Right atrium auricular region (tissue), 2 donors: Measurements from ENCODE around the gene F5. TPM values are rescaled to one million over a fixed set of nuclear protein-coding genes. Genes with fewer than 3 reads are reported as not detected.
A peak's percentile ranks its signal among the peaks of the same experiment; 100 is the strongest.
"Not testable (repeated sequence)": the region's sequence is repeated elsewhere in the genome, so short reads cannot be mapped to it uniquely, and the experiment has no call there.

Experiments used
- DNase-seq: peaks from one replicate; pipeline ENCODE4 v3.0.0-alpha.2; 2019; ENCODE audit warnings: low spot score
- H3K27ac ChIP-seq, 2 donors: fragments of 200-600 bp; sonication (generic); 1 replicate in 1 of 2; 2 replicates in 1 of 2; pipeline ENCODE4 v1.5.1; 2016 to 2019
- H3K27me3 ChIP-seq, 2 donors: fragments of 200-600 bp; sonication (generic); one replicate each; pipeline versions ENCODE4 v1.5.1 to v1.6.0; 2017 to 2019
- H3K36me3 ChIP-seq: fragments of 200-600 bp; sonication (generic); one replicate; pipeline ENCODE4 v1.5.1; 2016
- H3K4me1 ChIP-seq, 2 donors: fragments of 200-600 bp; sonication (generic); one replicate each; pipeline versions ENCODE4 v1.5.1 to v1.6.0; 2017 to 2019
- H3K4me3 ChIP-seq, 2 donors: fragments of 200-600 bp; sonication (generic); 1 replicate in 1 of 2; 2 replicates in 1 of 2; pipeline ENCODE4 v1.5.1; 2017 to 2019; ENCODE audit warnings: mild to moderate bottlenecking in 1 of 2, moderate library complexity in 1 of 2
- H3K9me3 ChIP-seq, 2 donors: fragments of 200-600 bp; sonication (generic); one replicate each; pipeline ENCODE4 v1.5.1; 2019
- total RNA-seq, 2 donors: library from RNA; depleted of rRNA; stranded (reverse); fragments of >200 nt; gene quantifications; one replicate each; pipeline ENCODE4 v1.1.0, GENCODE V29; 2016
- TF ChIP-seq, protein P1 (sequence below), 2 donors: fragments of 200-600 bp; sonication (generic); IDR thresholded peaks; one replicate each; pipeline ENCODE4 v1.5.1; 2019; ENCODE audit warnings: antibody characterized with exemption in 2 of 2

Gene F5
- total RNA-seq, 2 donors from 2014 or later = 4.9 to 55.5 TPM

DNA sequence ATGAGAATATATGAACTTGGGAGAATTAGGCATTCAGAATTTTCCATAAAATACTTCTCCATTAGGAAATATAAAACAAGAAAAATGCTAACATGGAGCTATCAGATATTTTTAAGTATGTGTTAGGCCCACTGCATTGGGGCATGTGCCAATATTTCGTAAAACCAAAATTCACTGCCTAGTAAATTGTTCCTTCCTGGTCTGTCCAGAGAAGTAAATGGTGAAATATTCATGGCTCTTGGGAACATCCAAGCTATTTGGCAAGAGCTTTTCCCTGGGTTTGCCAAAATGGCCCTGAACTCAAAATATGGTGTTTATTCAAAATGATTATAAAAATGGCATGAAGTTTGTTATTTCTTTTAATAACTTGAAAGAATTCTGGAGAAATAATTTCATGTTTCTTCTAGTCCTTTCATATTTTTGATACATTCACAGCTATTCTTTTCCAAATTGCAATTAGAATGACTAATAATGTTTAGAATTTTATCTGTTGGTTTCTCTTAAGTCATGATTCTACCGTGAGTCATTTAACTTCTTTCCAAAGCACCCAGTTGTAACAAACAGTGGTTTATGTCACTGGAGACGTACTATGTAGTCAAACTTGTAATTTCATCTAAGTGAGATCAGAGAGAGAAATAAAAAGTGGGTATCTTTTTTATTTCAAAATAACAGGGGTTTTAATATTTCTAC lies 74.8 kb downstream of the F5 start:
- Histone ChIP-seq H3K27me3 (no peaks in the 10 kb centered on the region), H3K4me1 (peaks cover 0 to 13% of the 10 kb centered on the region in 2 donors), H3K36me3 (no peaks in the 10 kb centered on the region), H3K9me3 (no peaks in the 10 kb centered on the region), H3K4me3 (no peak overlapping the region), H3K27ac (peak overlapping the region; percentile 61 to 76)
- TF ChIP-seq, protein P1, sequence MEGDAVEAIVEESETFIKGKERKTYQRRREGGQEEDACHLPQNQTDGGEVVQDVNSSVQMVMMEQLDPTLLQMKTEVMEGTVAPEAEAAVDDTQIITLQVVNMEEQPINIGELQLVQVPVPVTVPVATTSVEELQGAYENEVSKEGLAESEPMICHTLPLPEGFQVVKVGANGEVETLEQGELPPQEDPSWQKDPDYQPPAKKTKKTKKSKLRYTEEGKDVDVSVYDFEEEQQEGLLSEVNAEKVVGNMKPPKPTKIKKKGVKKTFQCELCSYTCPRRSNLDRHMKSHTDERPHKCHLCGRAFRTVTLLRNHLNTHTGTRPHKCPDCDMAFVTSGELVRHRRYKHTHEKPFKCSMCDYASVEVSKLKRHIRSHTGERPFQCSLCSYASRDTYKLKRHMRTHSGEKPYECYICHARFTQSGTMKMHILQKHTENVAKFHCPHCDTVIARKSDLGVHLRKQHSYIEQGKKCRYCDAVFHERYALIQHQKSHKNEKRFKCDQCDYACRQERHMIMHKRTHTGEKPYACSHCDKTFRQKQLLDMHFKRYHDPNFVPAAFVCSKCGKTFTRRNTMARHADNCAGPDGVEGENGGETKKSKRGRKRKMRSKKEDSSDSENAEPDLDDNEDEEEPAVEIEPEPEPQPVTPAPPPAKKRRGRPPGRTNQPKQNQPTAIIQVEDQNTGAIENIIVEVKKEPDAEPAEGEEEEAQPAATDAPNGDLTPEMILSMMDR (IDR thresholded peaks at IDR 0.05) = no peak
- DNase-seq = peak; percentile 70

DNA sequence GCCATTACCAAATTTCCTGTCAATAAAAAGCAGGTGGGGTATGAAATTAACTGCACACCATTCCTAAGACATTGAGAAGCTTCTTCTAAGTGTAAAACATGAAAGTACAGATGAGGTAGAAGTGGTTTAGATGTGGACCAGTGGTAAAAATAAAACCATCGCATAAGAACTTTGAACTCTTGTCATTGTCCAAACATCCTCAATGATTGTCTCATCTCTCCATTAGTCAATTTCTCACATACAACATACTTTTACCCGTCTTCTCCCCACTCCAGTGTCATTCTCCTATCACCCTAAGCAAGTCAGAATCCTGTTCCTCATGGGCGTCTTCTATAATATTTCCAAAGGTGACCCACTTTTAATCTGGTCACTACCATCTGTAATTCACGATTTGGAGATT lies 76.2 kb downstream of the F5 start:
- Histone ChIP-seq H3K4me1 (peaks cover 0 to 13% of the 10 kb centered on the region in 2 donors), H3K9me3 (no peaks in the 10 kb centered on the region), H3K27me3 (no peaks in the 10 kb centered on the region), H3K27ac (no peak overlapping the region), H3K4me3 (no peak overlapping the region), H3K36me3 (no peaks in the 10 kb centered on the region)
- TF ChIP-seq, protein P1 (IDR thresholded peaks at IDR 0.05) = no peak
- no peak for DNase-seq

DNA sequence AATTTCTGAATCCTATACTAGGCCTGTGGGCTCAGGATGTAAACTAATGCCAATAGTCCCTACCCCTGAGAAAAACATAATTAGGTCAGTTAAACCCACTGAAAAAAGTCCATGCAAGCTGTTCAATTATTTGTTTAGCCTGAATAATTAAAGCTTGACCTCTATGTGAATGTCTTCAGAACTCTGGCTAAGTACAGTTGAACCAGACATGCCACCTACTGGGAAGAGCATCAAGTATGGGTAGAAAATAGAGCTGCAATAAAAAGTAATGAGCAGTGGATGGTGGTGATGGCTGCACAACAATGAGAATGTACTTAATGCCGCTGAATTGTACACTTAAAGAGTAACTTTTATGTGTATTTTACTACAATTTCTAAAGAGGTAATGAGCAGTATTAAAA lies 76.9 kb downstream of the F5 start:
- H3K27ac ChIP-seq = no peak overlapping the region
- no peaks in the 10 kb centered on the region for H3K9me3 ChIP-seq
- TF ChIP-seq, protein P1 (IDR thresholded peaks at IDR 0.05) = peak in 1 of 2 donors; percentile 38
- H3K36me3 ChIP-seq = no peaks in the 10 kb centered on the region
- no peak for DNase-seq
- peaks cover 0 to 13% of the 10 kb centered on the region in 2 donors for H3K4me1 ChIP-seq
- H3K27me3 ChIP-seq = no peaks in the 10 kb centered on the region
- H3K4me3 ChIP-seq = no peak overlapping the region

DNA sequence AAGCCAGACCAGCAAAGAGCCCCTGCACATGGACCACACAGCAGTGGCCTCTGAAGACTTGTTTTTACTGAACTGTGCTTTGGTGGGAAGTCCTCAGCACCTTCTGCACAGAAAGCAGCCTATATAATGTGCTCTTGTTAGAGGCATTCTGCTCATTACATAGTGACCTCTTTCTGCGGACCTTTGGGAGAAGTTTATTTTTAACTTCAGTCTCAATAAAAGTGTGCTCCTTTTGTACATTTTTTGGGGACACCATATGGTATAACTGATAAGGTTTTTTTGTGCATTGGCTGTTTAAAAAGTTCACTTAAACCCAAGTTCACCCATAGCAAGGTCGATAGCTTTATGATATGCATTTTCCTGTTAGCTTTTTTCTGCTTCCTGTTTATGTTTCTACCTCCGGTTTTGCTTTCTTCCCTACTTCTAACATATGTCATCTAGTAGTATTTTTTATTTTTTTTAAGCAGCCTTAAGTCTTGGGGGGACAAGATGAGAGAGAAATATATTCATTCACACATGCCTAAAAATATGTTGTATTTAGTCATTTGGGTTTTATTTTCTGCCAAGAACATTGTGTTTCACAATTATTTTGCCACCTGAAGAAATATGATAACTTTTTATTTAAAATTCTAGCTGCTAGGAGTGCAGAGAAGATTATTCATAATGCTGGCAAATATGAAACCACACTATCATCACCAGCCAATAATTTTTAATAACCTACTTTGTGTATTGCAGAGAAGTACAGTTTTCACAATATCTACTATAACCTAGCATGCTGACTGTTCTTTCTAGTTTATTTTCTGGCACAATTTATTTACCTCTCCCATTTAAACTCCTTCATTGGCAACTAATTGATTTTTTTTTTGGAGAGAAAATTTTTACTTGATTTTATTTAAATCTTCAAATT lies 77.6 kb downstream of the F5 start:
- no peak for DNase-seq
- H3K4me1 ChIP-seq = peaks cover 0 to 13% of the 10 kb centered on the region in 2 donors
- H3K4me3 ChIP-seq = no peak overlapping the region
- no peaks in the 10 kb centered on the region for H3K27me3 ChIP-seq
- TF ChIP-seq, protein P1 (IDR thresholded peaks at IDR 0.05) = no peak
- no peaks in the 10 kb centered on the region for H3K9me3 ChIP-seq
- peak overlapping the region; percentile 4 to 39 for H3K27ac ChIP-seq
- no peaks in the 10 kb centered on the region for H3K36me3 ChIP-seq

DNA sequence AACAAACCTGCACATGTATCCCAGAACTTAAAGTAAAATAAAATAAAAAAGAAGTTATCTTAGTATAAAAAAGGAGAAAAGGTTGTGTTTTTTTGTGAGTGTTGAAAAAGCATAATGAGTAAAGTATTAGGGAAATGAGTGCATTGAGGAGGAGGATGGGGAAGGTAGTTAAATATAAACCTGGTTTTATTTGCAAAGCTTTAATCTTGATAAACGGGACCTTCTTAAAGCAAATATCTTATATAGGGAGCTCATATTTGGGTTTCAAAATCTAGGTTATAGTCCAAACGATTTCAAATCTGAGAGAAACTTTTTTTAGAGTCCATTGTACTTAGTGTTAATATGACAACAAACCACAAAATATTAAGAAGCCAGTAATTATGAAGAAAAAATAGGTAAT lies 78.9 kb downstream of the F5 start:
- Histone ChIP-seq H3K36me3 (no peaks in the 10 kb centered on the region), H3K4me1 (peaks cover 0 to 13% of the 10 kb centered on the region in 2 donors), H3K9me3 (no peaks in the 10 kb centered on the region), H3K27me3 (no peaks in the 10 kb centered on the region), H3K4me3 (no peak overlapping the region), H3K27ac (no peak overlapping the region)
- no peak for DNase-seq
- TF ChIP-seq, protein P1 (IDR thresholded peaks at IDR 0.05) = no peak

DNA sequence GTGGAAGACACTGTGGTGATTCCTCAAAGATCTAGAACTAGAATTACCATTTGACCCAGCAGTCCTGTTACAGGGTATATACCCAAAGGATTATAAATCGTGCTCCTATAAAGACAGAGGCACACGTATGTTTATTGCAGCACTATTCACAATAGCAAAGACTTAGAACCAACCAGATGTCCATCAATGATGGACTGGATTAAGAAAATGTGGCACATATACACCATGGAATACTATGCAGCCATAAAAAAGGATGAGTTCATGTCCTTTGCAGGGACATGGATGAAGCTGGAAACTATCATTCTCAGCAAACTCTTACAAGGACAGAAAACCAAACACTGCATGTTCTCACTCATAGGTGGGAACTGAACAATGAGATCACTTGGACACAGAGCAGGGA lies 82.7 kb downstream of the F5 start:
- not testable (repeated sequence) for H3K27ac ChIP-seq, H3K4me1 ChIP-seq, H3K9me3 ChIP-seq, H3K36me3 ChIP-seq, H3K4me3 ChIP-seq, H3K27me3 ChIP-seq, DNase-seq
